ENCODE data around the gene LSM6. TPM values are rescaled to one million over a fixed set of nuclear protein-coding genes. Genes with fewer than 3 reads are reported as not detected.

The LSM6 gene
- polyA plus RNA-seq, 1 of the 3 experiments (the other 2 are of a cell fraction): 32.5 TPM

DNA sequence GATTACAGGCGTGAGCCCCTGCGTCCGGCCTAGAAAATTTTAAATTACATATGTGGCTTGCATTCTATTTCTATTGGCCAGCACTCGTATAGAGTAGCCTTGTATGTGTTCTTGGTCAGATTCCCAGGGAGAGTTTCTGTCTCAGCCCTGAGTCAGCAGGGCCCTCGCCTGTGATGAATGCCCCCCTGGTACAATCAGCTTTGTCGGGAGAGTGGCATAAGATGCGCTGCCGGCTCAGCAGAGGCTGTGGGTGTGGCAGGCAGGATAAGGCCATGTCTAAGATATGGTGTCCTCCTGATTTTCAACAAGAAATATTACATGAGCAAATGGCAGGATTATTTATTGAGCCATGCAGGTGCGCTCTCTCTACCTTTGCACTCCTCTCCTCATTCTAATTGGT lies 37.3 kb downstream of the LSM6 start:
- Histone ChIP-seq H2AFZ (ENCODE audit: low read depth) (no peak overlapping the region), H3K27ac (ENCODE audit: low read depth in 2 of 2, low read length in 1 of 2) (no peak overlapping the region), H3K9ac (no peak overlapping the region), H3K4me3 (ENCODE audit: low read depth in 2 of 2, low read length in 1 of 2) (no peak overlapping the region), H3F3A (replicated peaks; ENCODE audit: insufficient read depth) (no peaks in the 10 kb centered on the region), H3K27me3 (ENCODE audit: insufficient read depth) (no peaks in the 10 kb centered on the region), H3K36me3 (replicated peaks in 1 of 2; ENCODE audit: control insufficient read depth in 1 of 2, insufficient read depth in 2 of 2, low read length in 1 of 2) (no peaks in the 10 kb centered on the region), H3K79me2 (ENCODE audit: insufficient read depth) (no peaks in the 10 kb centered on the region), H3K9me3 (no peaks in the 10 kb centered on the region), H3K4me2 (no peak overlapping the region), H3K4me1 (ENCODE audit: control insufficient read depth in 1 of 2, insufficient read depth in 2 of 2, low read depth in 1 of 2, low read length in 1 of 2) (no peaks in the 10 kb centered on the region), H4K20me1 (ENCODE audit: insufficient read depth) (no peaks in the 10 kb centered on the region), H3K9me2 (no peaks in the 10 kb centered on the region)
- CTCF ChIA-PET: no interaction called here
- DNase-seq: no peak
- 89% methylated on average over 7 of the region's 9 CpGs for WGBS (ENCODE audit: low lambda C conversion rate)
- POLR2A ChIA-PET: no interaction called here
- TF ChIP-seq JUND (IDR thresholded peaks at IDR 0.05): no peak
- no peak for TF ChIP-seq EZH2phosphoT487 (IDR thresholded peaks at IDR 0.05; ENCODE audit: borderline replicate concordance, low read depth)
- TF ChIP-seq IRF3 (IDR thresholded peaks at IDR 0.05; ENCODE audit: low read depth, low read length): no peak
- TF ChIP-seq EP300 (IDR thresholded peaks at IDR 0.05; ENCODE audit: borderline replicate concordance in 1 of 2, low read depth in 1 of 2, low read length in 1 of 2): no peak
- no peak for TF ChIP-seq NFIC (IDR thresholded peaks at IDR 0.05; ENCODE audit: borderline replicate concordance)

GRCh38 chr4:146214238-146214637 lies 38.7 kb downstream of the LSM6 start, which contains the start of gene REELD1:
Gene REELD1, plus strand, starts transcription at chr4:146214538. Its CDS starts 2,415 bp downstream, at chr4:146216953.
- CTCF ChIA-PET: interaction anchor here (1.1 kb wide), 1 partner anchor 12 kb away, joined by 3 read pairs; no protein-coding TSS in a partner anchor
- WGBS (ENCODE audit: low lambda C conversion rate): 90% methylated on average over 5 of the region's 5 CpGs
- POLR2A ChIA-PET: no interaction called here

DNA sequence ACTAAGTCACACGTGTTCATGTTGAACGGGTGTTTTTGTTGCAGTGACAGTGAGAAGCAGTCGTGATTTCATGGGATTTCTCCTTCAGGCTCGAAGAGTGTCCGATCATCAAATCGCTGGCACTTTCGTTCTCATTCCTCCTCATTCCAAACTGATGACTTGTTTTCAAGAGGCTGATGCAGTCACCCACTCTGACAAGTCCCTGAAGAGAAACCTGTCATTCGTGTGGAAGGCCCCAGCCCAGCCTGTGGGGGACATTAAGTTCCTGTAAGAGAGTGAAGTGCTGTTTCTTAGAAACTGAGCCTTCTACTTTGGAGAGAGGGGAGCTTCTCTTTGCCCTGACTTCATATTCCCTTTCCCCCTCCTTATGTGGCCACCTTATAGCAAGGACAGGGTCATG lies 46.8 kb downstream of the LSM6 start:
- Histone ChIP-seq H2AFZ (ENCODE audit: low read depth) (peak overlapping the region; percentile 29; the same call in 1 of the 2 replicates), H3K9ac (no peak overlapping the region), H3K79me2 (ENCODE audit: insufficient read depth) (no peaks in the 10 kb centered on the region), H3F3A (replicated peaks; ENCODE audit: insufficient read depth) (no peaks in the 10 kb centered on the region), H3K4me1 (ENCODE audit: control insufficient read depth in 1 of 2, insufficient read depth in 2 of 2, low read depth in 1 of 2, low read length in 1 of 2) (peaks cover 0 to 5% of the 10 kb centered on the region in 2 experiments; a peak in 1 of 4 replicates), H4K20me1 (ENCODE audit: insufficient read depth) (no peaks in the 10 kb centered on the region), H3K27ac (ENCODE audit: low read depth in 2 of 2, low read length in 1 of 2) (no peak overlapping the region), H3K36me3 (replicated peaks in 1 of 2; ENCODE audit: control insufficient read depth in 1 of 2, insufficient read depth in 2 of 2, low read length in 1 of 2) (no peaks in the 10 kb centered on the region), H3K27me3 (ENCODE audit: insufficient read depth) (no peaks in the 10 kb centered on the region), H3K9me3 (no peaks in the 10 kb centered on the region), H3K4me2 (no peak overlapping the region), H3K4me3 (ENCODE audit: low read depth in 2 of 2, low read length in 1 of 2) (no peak overlapping the region), H3K9me2 (no peaks in the 10 kb centered on the region)
- no peak for DNase-seq
- ChIA-PET POLR2A (no interaction called here), CTCF (interaction anchor here (0.9 to 1.4 kb wide), 2 partner anchors 73 to 127 kb away, joined by 3 read pairs; no protein-coding TSS in a partner anchor)
- WGBS (ENCODE audit: low lambda C conversion rate): 68% methylated on average over 8 of the region's 8 CpGs
- no peak for TF ChIP-seq RAD21 (IDR thresholded peaks at IDR 0.05; ENCODE audit: low read length)
- TF ChIP-seq RFX5 (IDR thresholded peaks at IDR 0.05; ENCODE audit: low read length): no peak
- TF ChIP-seq RCOR1 (IDR thresholded peaks at IDR 0.05; ENCODE audit: low read length): no peak
- TF ChIP-seq, protein P1, sequence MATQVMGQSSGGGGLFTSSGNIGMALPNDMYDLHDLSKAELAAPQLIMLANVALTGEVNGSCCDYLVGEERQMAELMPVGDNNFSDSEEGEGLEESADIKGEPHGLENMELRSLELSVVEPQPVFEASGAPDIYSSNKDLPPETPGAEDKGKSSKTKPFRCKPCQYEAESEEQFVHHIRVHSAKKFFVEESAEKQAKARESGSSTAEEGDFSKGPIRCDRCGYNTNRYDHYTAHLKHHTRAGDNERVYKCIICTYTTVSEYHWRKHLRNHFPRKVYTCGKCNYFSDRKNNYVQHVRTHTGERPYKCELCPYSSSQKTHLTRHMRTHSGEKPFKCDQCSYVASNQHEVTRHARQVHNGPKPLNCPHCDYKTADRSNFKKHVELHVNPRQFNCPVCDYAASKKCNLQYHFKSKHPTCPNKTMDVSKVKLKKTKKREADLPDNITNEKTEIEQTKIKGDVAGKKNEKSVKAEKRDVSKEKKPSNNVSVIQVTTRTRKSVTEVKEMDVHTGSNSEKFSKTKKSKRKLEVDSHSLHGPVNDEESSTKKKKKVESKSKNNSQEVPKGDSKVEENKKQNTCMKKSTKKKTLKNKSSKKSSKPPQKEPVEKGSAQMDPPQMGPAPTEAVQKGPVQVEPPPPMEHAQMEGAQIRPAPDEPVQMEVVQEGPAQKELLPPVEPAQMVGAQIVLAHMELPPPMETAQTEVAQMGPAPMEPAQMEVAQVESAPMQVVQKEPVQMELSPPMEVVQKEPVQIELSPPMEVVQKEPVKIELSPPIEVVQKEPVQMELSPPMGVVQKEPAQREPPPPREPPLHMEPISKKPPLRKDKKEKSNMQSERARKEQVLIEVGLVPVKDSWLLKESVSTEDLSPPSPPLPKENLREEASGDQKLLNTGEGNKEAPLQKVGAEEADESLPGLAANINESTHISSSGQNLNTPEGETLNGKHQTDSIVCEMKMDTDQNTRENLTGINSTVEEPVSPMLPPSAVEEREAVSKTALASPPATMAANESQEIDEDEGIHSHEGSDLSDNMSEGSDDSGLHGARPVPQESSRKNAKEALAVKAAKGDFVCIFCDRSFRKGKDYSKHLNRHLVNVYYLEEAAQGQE (IDR thresholded peaks at IDR 0.05; ENCODE audit: low read depth, low read length): no peak
- TF ChIP-seq, protein P2, sequence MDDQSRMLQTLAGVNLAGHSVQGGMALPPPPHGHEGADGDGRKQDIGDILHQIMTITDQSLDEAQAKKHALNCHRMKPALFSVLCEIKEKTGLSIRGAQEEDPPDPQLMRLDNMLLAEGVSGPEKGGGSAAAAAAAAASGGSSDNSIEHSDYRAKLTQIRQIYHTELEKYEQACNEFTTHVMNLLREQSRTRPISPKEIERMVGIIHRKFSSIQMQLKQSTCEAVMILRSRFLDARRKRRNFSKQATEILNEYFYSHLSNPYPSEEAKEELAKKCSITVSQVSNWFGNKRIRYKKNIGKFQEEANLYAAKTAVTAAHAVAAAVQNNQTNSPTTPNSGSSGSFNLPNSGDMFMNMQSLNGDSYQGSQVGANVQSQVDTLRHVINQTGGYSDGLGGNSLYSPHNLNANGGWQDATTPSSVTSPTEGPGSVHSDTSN (IDR thresholded peaks at IDR 0.05): no peak
- no peak for TF ChIP-seq CHD2 (IDR thresholded peaks at IDR 0.05; ENCODE audit: low read length, partially characterized antibody)
- no peak for TF ChIP-seq EZH2phosphoT487 (IDR thresholded peaks at IDR 0.05; ENCODE audit: borderline replicate concordance, low read depth)
- no peak for TF ChIP-seq NFIC (IDR thresholded peaks at IDR 0.05; ENCODE audit: borderline replicate concordance)
- TF ChIP-seq MXI1 (IDR thresholded peaks at IDR 0.05; ENCODE audit: low read depth, low read length): no peak

More at GRCh38 chr4:146214238-146214637, 38.7 kb downstream of the LSM6 start, which contains the start of gene REELD1:
- Histone ChIP-seq H3K27ac (ENCODE audit: low read depth in 2 of 2, low read length in 1 of 2) (no peak within 1 kb of the TSS), H3K9ac (no peak within 1 kb of the TSS), H3K79me2 (ENCODE audit: insufficient read depth) (no peaks in the 10 kb centered on the region), H3F3A (replicated peaks; ENCODE audit: insufficient read depth) (no peaks in the 10 kb centered on the region), H2AFZ (ENCODE audit: low read depth) (no peak within 1 kb of the TSS), H3K4me1 (ENCODE audit: control insufficient read depth in 1 of 2, insufficient read depth in 2 of 2, low read depth in 1 of 2, low read length in 1 of 2) (no peaks in the 10 kb centered on the region), H3K9me3 (no peaks in the 10 kb centered on the region), H3K4me3 (ENCODE audit: low read depth in 2 of 2, low read length in 1 of 2) (no peak within 1 kb of the TSS), H3K9me2 (no peaks in the 10 kb centered on the region), H3K4me2 (no peak within 1 kb of the TSS), H4K20me1 (ENCODE audit: insufficient read depth) (no peaks in the 10 kb centered on the region), H3K27me3 (ENCODE audit: insufficient read depth) (no peaks in the 10 kb centered on the region), H3K36me3 (replicated peaks in 1 of 2; ENCODE audit: control insufficient read depth in 1 of 2, insufficient read depth in 2 of 2, low read length in 1 of 2) (no peaks in the 10 kb centered on the region)
- TF ChIP-seq IRF3 (IDR thresholded peaks at IDR 0.05; ENCODE audit: low read depth, low read length) (no peak), RAD21 (IDR thresholded peaks at IDR 0.05; ENCODE audit: low read length) (no peak)
- DNase-seq: no peak

All from SK-N-SH (cell line).